H1 (cell line): ENCODE data around the gene BLTP2. TPM values are rescaled to one million over a fixed set of nuclear protein-coding genes. Genes with fewer than 3 reads are reported as not detected.

Experiments used
- BRCA1 ChIP-seq: IDR thresholded peaks from 2 replicates; pipeline ENCODE4 v1.6.1; 2012; ENCODE audit warnings: low read depth, low read length, improper control_type of control experiment
- EGR1 ChIP-seq: IDR thresholded peaks from 2 replicates; pipeline ENCODE4 v1.6.1; 2011; ENCODE audit warnings: low read depth, low read length, borderline replicate concordance
- EP300 ChIP-seq, 2 experiments: IDR thresholded peaks; 1 replicate in 1 of 2; 2 replicates in 1 of 2; pipeline ENCODE4 v1.6.1; 2011 to 2012; ENCODE audit warnings: low read depth in 2 of 2, low read length in 2 of 2, mild to moderate bottlenecking in 2 of 2, borderline replicate concordance in 1 of 2, inconsistent platforms in 1 of 2, moderate library complexity in 1 of 2
- HDAC2 ChIP-seq, 2 experiments: fragments of 300-600 bp in 1 of 2; sonication (generic) in 1 of 2; IDR thresholded peaks; 2 replicates each; pipeline ENCODE4 v1.6.1; 2011 to 2012; ENCODE audit warnings: low read depth in 2 of 2, low read length in 2 of 2, mild to moderate bottlenecking in 2 of 2, moderate library complexity in 2 of 2, borderline replicate concordance in 1 of 2, inconsistent platforms in 1 of 2
- KDM5A ChIP-seq: fragments of 200-600 bp; IDR thresholded peaks from 2 replicates; pipeline ENCODE4 v1.7.1; 2012; ENCODE audit warnings: mild to moderate bottlenecking, low read length, inconsistent platforms, mixed read lengths
- RFX5 ChIP-seq: IDR thresholded peaks from 2 replicates; pipeline ENCODE4 v1.6.1; 2011; ENCODE audit warnings: low read depth, low read length, improper control_type of control experiment, borderline replicate concordance
- SAP30 ChIP-seq: fragments of 300-600 bp; sonication (generic); IDR thresholded peaks from 2 replicates; pipeline ENCODE4 v1.7.1; 2012; ENCODE audit warnings: low read length, moderate library complexity, mild to moderate bottlenecking, inconsistent platforms; ENCODE audit not compliant: insufficient read depth, insufficient replicate concordance
- SP4 ChIP-seq: IDR thresholded peaks from 2 replicates; pipeline ENCODE4 v1.6.1; 2012; ENCODE audit warnings: low read length, inconsistent platforms
- polyA plus RNA-seq, 7 experiments: library from polyadenylated mRNA; depleted of rRNA in 3 of 7; stranded (reverse) in 5 of 7; unstranded in 2 of 7; fragments of >200 nt in 5 of 7; fragments of 200-250 nt in 2 of 7; gene quantifications; 1 replicate in 5 of 7; 2 replicates in 1 of 7; 4 replicates in 1 of 7; pipeline versions ENCODE4 v1.2.1 to v1.2.3, GENCODE V29; 2011 to 2013; ENCODE audit warnings: missing spikeins in 2 of 7, mixed read lengths in 2 of 7
- total RNA-seq: library from RNA; stranded (reverse); fragmentation: NEBNext Ultra II Directional; extraction: Animal tissue kit (Norgen Biotek cat#: 25700); gene quantifications from 2 replicates; pipeline ENCODE4 v1.2.1, GENCODE V29; 2021

Gene BLTP2
- total and polyA plus RNA-seq, 2 of the 8 experiments (the other 6 are each of a cell fraction or from before 2014, with no cell fraction given): 80.9 to 140 TPM

DNA sequence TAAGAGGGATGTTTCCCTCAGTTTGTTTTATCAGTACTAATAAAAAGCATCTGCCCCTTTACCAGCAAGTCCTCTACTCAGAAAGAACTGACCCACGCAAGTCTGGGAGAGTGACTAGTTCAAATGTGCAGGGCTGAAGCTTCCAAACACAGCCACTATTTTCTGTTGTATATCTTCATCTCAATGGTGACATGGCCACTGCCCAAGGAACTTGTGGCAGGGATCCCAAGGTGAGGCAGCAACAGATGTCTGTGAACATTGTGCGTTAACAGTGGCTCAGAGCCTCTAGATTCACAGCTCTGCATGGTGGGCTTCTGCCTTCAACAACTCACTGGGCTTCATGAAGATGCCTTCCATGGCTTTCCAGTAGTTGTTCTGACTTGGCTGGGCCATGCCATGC, 3.7 kb upstream of the BLTP2 start (continued):
- TF ChIP-seq KDM5A (no peak), SAP30 (no peak), RFX5 (no peak), HDAC2 (IDR thresholded peaks at IDR 0.05; ENCODE audit: borderline replicate concordance in 1 of 2, low read depth in 2 of 2, low read length in 2 of 2) (no peak), BRCA1 (no peak), EP300 (IDR thresholded peaks at IDR 0.05; ENCODE audit: borderline replicate concordance in 1 of 2, low read depth in 2 of 2, low read length in 2 of 2) (no peak), EGR1 (no peak), SP4 (no peak)
